ENCODE measurements around the gene TBL1XR1. TPM values are rescaled to one million over a fixed set of nuclear protein-coding genes. Genes with fewer than 3 reads are reported as not detected.

The TBL1XR1 gene
- total RNA-seq, 2 experiments from 2014 or later = 63.2 to 67.8 TPM

- peaks cover 24% of the 10 kb centered on the region for H3K36me3 ChIP-seq (ENCODE audit: insufficient read depth, low read length)
- no peaks in the 10 kb centered on the region for H3K27me3 Mint-ChIP-seq
- no peaks in the 10 kb centered on the region for H3K9me3 Mint-ChIP-seq
- ChIA-PET CTCF (interaction anchor here (1.1 kb wide), 1 partner anchor 15 kb away, joined by 5 read pairs; no protein-coding TSS in a partner anchor), POLR2A (interaction anchor here (0.7 kb wide), 1 partner anchor 19 kb away, joined by 3 read pairs; no protein-coding TSS in a partner anchor)
- no peaks in the 10 kb centered on the region for H3K4me1 ChIP-seq (ENCODE audit: insufficient read depth, low read length)
- intact Hi-C loops (cut with DNase I, micrococcal nuclease) = loop anchor here in 1 of 2 experiments (5.0 kb wide), 1 partner anchor 36 kb away; no protein-coding TSS in a partner anchor
- H3K27me3 ChIP-seq (ENCODE audit: control insufficient read depth in 1 of 2, insufficient read depth in 2 of 2, low read length in 2 of 2) = no peaks in the 10 kb centered on the region
- H3K4me3 ChIP-seq (ENCODE audit: low read length) = no peak overlapping the region
- H3K36me3 Mint-ChIP-seq (ENCODE audit: low read depth) = peaks cover 38% of the 10 kb centered on the region
- no peak for ATAC-seq (ENCODE audit: poor library complexity)
- no peak overlapping the region for H3K27ac Mint-ChIP-seq
- H3K9me3 ChIP-seq (ENCODE audit: control insufficient read depth in 1 of 2, insufficient read depth in 1 of 2, low read length in 2 of 2) = no peaks in the 10 kb centered on the region
- TF ChIP-seq, protein P1, sequence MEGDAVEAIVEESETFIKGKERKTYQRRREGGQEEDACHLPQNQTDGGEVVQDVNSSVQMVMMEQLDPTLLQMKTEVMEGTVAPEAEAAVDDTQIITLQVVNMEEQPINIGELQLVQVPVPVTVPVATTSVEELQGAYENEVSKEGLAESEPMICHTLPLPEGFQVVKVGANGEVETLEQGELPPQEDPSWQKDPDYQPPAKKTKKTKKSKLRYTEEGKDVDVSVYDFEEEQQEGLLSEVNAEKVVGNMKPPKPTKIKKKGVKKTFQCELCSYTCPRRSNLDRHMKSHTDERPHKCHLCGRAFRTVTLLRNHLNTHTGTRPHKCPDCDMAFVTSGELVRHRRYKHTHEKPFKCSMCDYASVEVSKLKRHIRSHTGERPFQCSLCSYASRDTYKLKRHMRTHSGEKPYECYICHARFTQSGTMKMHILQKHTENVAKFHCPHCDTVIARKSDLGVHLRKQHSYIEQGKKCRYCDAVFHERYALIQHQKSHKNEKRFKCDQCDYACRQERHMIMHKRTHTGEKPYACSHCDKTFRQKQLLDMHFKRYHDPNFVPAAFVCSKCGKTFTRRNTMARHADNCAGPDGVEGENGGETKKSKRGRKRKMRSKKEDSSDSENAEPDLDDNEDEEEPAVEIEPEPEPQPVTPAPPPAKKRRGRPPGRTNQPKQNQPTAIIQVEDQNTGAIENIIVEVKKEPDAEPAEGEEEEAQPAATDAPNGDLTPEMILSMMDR (IDR thresholded peaks at IDR 0.05) = no peak
- H3K4me1 Mint-ChIP-seq (ENCODE audit: low read depth) = peaks cover 81% of the 10 kb centered on the region
- no peak for DNase-seq
- H3K27ac ChIP-seq (ENCODE audit: low read depth in 1 of 2, low read length in 2 of 2) = no peak overlapping the region
- no peak overlapping the region for H3K4me3 Mint-ChIP-seq
Observed at GRCh38 chr3:177071496-177072156, 125.7 kb downstream of the TBL1XR1 start.

DNA sequence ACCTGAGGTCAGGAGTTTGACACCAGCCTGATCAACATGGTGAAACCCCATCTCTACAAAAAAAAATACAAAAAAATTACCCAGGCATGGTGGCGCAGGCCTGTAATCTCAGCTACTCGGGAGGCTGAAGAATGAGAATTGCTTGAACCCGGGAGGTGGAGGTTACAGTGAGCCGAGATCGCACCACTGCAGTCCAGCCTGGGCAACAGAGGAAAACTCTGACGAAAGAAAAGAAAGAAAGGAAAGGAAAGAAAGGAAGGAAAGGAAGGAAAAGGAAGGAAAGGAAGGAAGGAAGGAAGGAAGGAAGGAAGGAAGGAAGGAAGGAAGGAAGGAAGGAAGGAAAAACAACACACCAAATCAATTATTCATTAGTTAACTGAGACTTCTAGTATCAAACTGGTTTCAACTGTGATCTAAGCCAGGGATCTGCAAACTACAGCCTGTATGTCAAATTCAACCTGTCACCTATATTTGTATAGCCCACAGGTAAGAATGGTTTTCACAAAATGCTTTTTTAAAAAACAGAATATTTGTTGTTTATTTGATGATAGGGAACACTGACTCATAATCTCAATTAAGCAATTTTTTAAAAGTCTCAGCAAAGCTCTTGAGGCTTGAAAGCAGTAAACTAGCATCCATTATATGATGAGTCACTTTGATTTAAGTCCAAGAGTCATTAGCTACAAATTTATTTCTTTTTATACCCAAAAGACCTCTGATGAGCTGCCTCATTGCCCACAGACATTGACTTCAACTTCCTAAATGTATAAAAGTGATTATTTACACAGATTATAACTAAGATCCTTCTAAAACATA lies 127.6 kb downstream of the TBL1XR1 start:
- Histone ChIP-seq H3K4me1 (ENCODE audit: insufficient read depth, low read length) (no peaks in the 10 kb centered on the region), H3K27me3 (ENCODE audit: control insufficient read depth in 1 of 2, insufficient read depth in 2 of 2, low read length in 2 of 2) (no peaks in the 10 kb centered on the region), H3K27ac (ENCODE audit: low read depth in 1 of 2, low read length in 2 of 2) (no peak overlapping the region), H3K9me3 (ENCODE audit: control insufficient read depth in 1 of 2, insufficient read depth in 1 of 2, low read length in 2 of 2) (no peaks in the 10 kb centered on the region), H3K4me3 (ENCODE audit: low read length) (no peak overlapping the region), H3K36me3 (ENCODE audit: insufficient read depth, low read length) (peaks cover 13% of the 10 kb centered on the region)
- ChIA-PET POLR2A (interaction anchor here (0.6 kb wide), 1 partner anchor 105 kb away, joined by 4 read pairs; no protein-coding TSS in a partner anchor), CTCF (no interaction called here)
- Mint-ChIP-seq H3K4me1 (ENCODE audit: low read depth) (peaks cover 76% of the 10 kb centered on the region), H3K9me3 (no peaks in the 10 kb centered on the region), H3K27me3 (no peaks in the 10 kb centered on the region), H3K4me3 (no peak overlapping the region), H3K36me3 (ENCODE audit: low read depth) (peaks cover 19% of the 10 kb centered on the region), H3K27ac (peak overlapping the region; percentile 22)
- intact Hi-C loops (cut with DNase I, micrococcal nuclease) = loop anchor here in 1 of 2 experiments (5.0 kb wide), 1 partner anchor 38 kb away; no protein-coding TSS in a partner anchor
- no peak for ATAC-seq (ENCODE audit: poor library complexity)
- no peak for DNase-seq
- TF ChIP-seq, protein P1 (IDR thresholded peaks at IDR 0.05) = no peak

DNA sequence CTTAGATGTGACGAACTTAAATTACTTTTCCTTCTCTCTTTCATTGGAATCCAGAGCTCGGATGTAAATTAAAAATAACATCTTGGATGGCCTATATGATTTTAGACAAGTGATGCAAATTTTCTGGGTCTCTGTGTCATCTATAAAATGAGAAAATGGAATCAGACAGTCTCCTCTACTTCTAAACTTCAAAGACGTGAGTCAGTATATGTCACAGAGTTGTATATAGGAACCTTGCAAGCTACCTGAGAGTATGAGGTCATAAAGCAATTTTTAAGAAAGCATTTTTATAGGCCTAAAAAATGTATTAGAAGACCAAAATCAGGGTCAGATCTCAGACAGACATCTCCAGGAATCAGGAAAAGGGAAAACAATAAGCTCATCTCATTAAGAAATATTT lies 128.3 kb downstream of the TBL1XR1 start:
- H3K27me3 Mint-ChIP-seq = no peaks in the 10 kb centered on the region
- Histone ChIP-seq H3K27ac (ENCODE audit: low read depth in 1 of 2, low read length in 2 of 2) (no peak overlapping the region), H3K36me3 (ENCODE audit: insufficient read depth, low read length) (peaks cover 6% of the 10 kb centered on the region), H3K4me1 (ENCODE audit: insufficient read depth, low read length) (no peaks in the 10 kb centered on the region), H3K9me3 (ENCODE audit: control insufficient read depth in 1 of 2, insufficient read depth in 1 of 2, low read length in 2 of 2) (no peaks in the 10 kb centered on the region), H3K27me3 (ENCODE audit: control insufficient read depth in 1 of 2, insufficient read depth in 2 of 2, low read length in 2 of 2) (no peaks in the 10 kb centered on the region), H3K4me3 (ENCODE audit: low read length) (no peak overlapping the region)
- ATAC-seq (ENCODE audit: poor library complexity) = no peak
- DNase-seq = no peak
- H3K4me3 Mint-ChIP-seq = no peak overlapping the region
- intact Hi-C loops (cut with DNase I, micrococcal nuclease) = no loop called here
- no peaks in the 10 kb centered on the region for H3K9me3 Mint-ChIP-seq
- peak overlapping the region; percentile 22 for H3K27ac Mint-ChIP-seq
- ChIA-PET POLR2A (interaction anchor here (1.0 to 1.3 kb wide), 2 partner anchors 10 to 128 kb away, joined by 3 to 4 read pairs; partner anchors contain the start of gene TBL1XR1), CTCF (interaction anchor here (0.6 to 1.4 kb wide), 2 partner anchors 18 to 26 kb away, joined by 3 to 4 read pairs; no protein-coding TSS in a partner anchor)
- H3K36me3 Mint-ChIP-seq (ENCODE audit: low read depth) = peaks cover 16% of the 10 kb centered on the region
- H3K4me1 Mint-ChIP-seq (ENCODE audit: low read depth) = peaks cover 75% of the 10 kb centered on the region
- TF ChIP-seq, protein P1 (IDR thresholded peaks at IDR 0.05) = no peak

Measured in CD4-positive, alpha-beta T cell (primary cell).